Activated CD4-positive, alpha-beta T cell treated with anti-CD3 and anti-CD28 coated beads, Interleukin-2, amount 10 ng/mL, durations not matched to agents 7 days and 5 days (primary cell): ENCODE data around the gene HCN4. TPM values are rescaled to one million over a fixed set of nuclear protein-coding genes. Genes with fewer than 3 reads are reported as not detected.

Experiments used
- CTCF ChIA-PET: fragments of 350-600 bp; sonication (Branson Sonifier 250); formaldehyde crosslinking; loops from one replicate; lab custom pipeline; 2021; ENCODE audit warnings: antibody characterized with exemption; lab: Charles Lee
- POLR2A ChIA-PET: fragments of 350-600 bp; sonication (Branson Sonifier 250); formaldehyde crosslinking; loops from one replicate; lab custom pipeline; 2021; ENCODE audit warnings: antibody characterized with exemption; lab: Charles Lee
- DNase-seq: peaks from one replicate; pipeline ENCODE4 v3.0.0-alpha.2; 2020
- H3K27ac Mint-ChIP-seq: one replicate; pipeline ENCODE4 v1.8.0; 2021; ENCODE audit warnings: mild to moderate bottlenecking, moderate library complexity, mixed read lengths
- H3K27me3 Mint-ChIP-seq: one replicate; pipeline ENCODE4 v1.8.0; 2021; ENCODE audit warnings: mixed read lengths
- H3K36me3 Mint-ChIP-seq: one replicate; pipeline ENCODE4 v1.8.0; 2021; ENCODE audit warnings: low read depth, mixed read lengths
- H3K4me1 Mint-ChIP-seq: one replicate; pipeline ENCODE4 v1.8.0; 2021; ENCODE audit warnings: mixed read lengths
- H3K4me3 Mint-ChIP-seq: one replicate; pipeline ENCODE4 v1.8.0; 2021; ENCODE audit warnings: mild to moderate bottlenecking, moderate library complexity, mixed read lengths
- H3K9me3 Mint-ChIP-seq: one replicate; pipeline ENCODE4 v1.8.0; 2021; ENCODE audit warnings: mixed read lengths
- total RNA-seq, 2 experiments: library from RNA; stranded (reverse); gene quantifications; one replicate each; pipeline ENCODE4 v1.2.3, GENCODE V29; 2021

The HCN4 gene
- total RNA-seq, 2 experiments from 2014 or later = not detected

DNA sequence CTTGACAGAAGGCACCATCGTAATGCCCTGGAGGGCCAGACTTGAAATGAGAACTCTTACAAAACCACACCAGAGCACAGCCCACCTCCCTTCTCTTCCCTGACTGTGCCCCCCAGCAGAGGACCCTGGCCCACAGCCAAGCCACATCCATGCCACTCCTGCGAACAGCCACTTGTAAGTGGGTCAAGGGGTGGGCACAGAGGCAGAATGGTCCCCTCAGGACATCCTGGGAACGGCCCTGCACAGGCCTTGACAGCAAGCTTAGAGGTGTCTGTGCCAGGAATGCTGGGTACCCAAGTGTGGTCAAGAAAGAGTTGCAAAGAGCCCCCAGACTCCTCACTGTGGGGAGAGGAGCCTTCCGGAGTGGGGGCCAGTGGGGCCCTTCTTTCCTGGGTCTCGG is 33.3 kb downstream of the HCN4 start:
- ChIA-PET POLR2A (no interaction called here), CTCF (no interaction called here)
- H3K27me3 Mint-ChIP-seq = no peaks in the 10 kb centered on the region
- no peak overlapping the region for H3K27ac Mint-ChIP-seq
- no peaks in the 10 kb centered on the region for H3K36me3 Mint-ChIP-seq
- H3K4me3 Mint-ChIP-seq = no peak overlapping the region
- no peak for DNase-seq
- H3K9me3 Mint-ChIP-seq = no peaks in the 10 kb centered on the region
- no peaks in the 10 kb centered on the region for H3K4me1 Mint-ChIP-seq

DNA sequence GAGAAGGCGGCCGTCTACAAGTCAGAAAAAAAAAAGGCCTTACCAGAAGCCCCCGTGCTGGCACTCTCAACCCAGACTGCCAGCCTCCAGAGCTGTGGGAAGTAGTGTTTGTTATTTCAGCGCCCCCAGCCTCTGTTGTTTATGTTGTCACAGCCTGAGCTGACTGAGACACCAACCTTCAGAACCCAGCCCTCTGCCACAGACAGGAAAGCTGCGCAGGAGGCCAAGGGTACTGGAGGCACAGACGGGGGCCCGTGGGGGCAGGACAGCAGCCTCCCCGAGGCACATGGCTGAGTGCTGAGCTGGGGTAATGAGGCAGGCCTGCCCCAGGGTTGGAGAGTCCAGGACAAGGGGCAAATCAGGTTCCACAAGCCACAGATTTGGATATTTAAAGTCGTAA is 33.7 kb downstream of the HCN4 start:
- Mint-ChIP-seq H3K4me1 (no peaks in the 10 kb centered on the region), H3K27ac (peak overlapping the region; percentile 50), H3K4me3 (no peak overlapping the region), H3K36me3 (no peaks in the 10 kb centered on the region), H3K9me3 (no peaks in the 10 kb centered on the region), H3K27me3 (no peaks in the 10 kb centered on the region)
- DNase-seq = no peak
- ChIA-PET POLR2A (no interaction called here), CTCF (interaction anchor here (0.7 kb wide), 1 partner anchor 10 kb away, joined by 3 read pairs; no protein-coding TSS in a partner anchor)

- Mint-ChIP-seq H3K27me3 (no peaks in the 10 kb centered on the region), H3K4me1 (no peaks in the 10 kb centered on the region), H3K36me3 (no peaks in the 10 kb centered on the region), H3K27ac (no peak overlapping the region), H3K4me3 (no peak overlapping the region), H3K9me3 (no peaks in the 10 kb centered on the region)
- ChIA-PET CTCF (interaction anchor here (0.7 kb wide), 1 partner anchor 12 kb away, joined by 3 read pairs; no protein-coding TSS in a partner anchor), POLR2A (no interaction called here)
- no peak for DNase-seq
Measured at GRCh38 chr15:73334086-73334485, 34.7 kb downstream of the HCN4 start.

GRCh38 chr15:73333001-73333400 is 35.8 kb downstream of the HCN4 start:
- DNase-seq = no peak
- Mint-ChIP-seq H3K4me1 (no peaks in the 10 kb centered on the region), H3K27me3 (no peaks in the 10 kb centered on the region), H3K36me3 (no peaks in the 10 kb centered on the region), H3K4me3 (no peak overlapping the region), H3K27ac (no peak overlapping the region), H3K9me3 (no peaks in the 10 kb centered on the region)
- ChIA-PET POLR2A (no interaction called here), CTCF (no interaction called here)

DNA sequence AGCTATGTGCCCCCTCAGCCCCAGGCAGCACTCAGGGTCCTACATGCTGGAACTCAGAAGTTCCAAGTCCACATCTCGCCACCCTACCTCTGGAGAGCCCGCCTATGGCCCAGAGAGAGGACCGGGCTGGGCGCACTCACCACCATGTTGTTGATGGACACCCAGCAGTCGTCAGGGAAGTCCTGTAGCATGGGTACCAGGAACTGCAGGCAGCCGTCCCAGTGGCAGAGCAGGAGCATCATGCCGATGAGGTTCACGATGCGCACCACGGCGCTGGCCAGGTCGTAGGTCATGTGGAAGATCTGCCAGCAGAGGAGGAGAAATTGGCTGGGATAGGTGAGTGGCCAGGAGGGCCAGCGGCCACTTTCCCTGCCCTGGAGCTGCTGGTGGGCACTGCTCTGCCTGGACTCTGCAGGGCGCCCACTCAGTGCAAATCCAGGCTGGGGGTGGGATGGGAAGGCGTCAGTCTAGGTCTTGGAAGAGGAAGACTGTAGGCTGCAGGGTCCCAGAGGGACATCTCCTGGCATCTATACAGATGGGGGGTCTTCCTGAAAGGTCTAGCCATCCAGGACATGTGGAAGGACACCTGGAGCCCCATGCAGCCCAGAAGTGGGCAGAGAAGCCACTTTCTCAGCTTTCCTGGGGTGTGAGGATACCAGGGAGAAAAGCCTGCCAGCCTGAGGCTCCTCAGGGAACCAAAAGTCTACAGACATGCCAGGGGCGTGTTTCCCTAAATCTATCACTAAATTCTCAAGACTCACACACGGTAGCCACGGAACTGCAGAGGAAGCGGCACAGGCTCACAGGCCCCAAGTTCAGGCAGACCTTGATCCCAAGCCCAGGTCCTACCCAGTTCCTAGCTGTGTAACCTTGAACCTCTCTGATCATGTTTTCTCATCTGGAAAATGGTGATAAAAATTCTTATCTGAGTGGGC is 36.5 kb downstream of the HCN4 start:
- Mint-ChIP-seq H3K4me3 (no peak overlapping the region), H3K4me1 (no peaks in the 10 kb centered on the region), H3K27ac (no peak overlapping the region), H3K9me3 (no peaks in the 10 kb centered on the region), H3K27me3 (no peaks in the 10 kb centered on the region), H3K36me3 (no peaks in the 10 kb centered on the region)
- POLR2A ChIA-PET = no interaction called here
- no peak for DNase-seq
- CTCF ChIA-PET = no interaction called here

DNA sequence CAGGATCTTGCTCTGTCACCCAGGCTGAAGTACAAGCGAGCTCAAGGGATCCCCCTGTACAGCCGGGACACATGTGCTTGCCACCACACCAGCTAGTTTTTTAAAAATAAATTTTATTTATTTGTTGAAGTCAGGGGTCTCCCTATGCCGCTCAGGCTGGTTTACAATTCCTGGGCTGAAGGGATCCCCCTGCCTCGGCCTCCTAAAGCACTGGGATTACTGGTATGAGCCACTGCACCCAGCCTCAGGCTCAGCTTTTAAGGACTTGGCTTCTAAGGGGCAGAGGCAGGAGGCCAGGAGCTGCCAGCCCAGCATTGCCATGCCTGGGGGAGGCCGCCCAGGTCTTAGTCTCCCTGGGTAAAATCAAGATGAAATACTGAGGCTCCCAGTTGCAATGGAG is 37.3 kb downstream of the HCN4 start:
- no peaks in the 10 kb centered on the region for H3K4me1 Mint-ChIP-seq
- H3K27ac Mint-ChIP-seq = no peak overlapping the region
- H3K36me3 Mint-ChIP-seq = no peaks in the 10 kb centered on the region
- ChIA-PET CTCF (no interaction called here), POLR2A (no interaction called here)
- no peak overlapping the region for H3K4me3 Mint-ChIP-seq
- no peaks in the 10 kb centered on the region for H3K27me3 Mint-ChIP-seq
- no peaks in the 10 kb centered on the region for H3K9me3 Mint-ChIP-seq
- DNase-seq = no peak

GRCh38 chr15:73330206-73331051 is 38.3 kb downstream of the HCN4 start:
- POLR2A ChIA-PET = no interaction called here
- Mint-ChIP-seq H3K36me3 (no peaks in the 10 kb centered on the region), H3K27me3 (peaks cover 2% of the 10 kb centered on the region), H3K4me1 (no peaks in the 10 kb centered on the region), H3K27ac (no peak overlapping the region), H3K9me3 (no peaks in the 10 kb centered on the region), H3K4me3 (no peak overlapping the region)
- DNase-seq = no peak
- CTCF ChIA-PET = no interaction called here

GRCh38 chr15:73329501-73330200 is 39.1 kb downstream of the HCN4 start:
- Mint-ChIP-seq H3K27me3 (peaks cover 2% of the 10 kb centered on the region), H3K27ac (no peak overlapping the region), H3K4me1 (no peaks in the 10 kb centered on the region), H3K36me3 (no peaks in the 10 kb centered on the region), H3K4me3 (no peak overlapping the region), H3K9me3 (no peaks in the 10 kb centered on the region)
- ChIA-PET POLR2A (no interaction called here), CTCF (no interaction called here)
- DNase-seq = no peak

GRCh38 chr15:73328981-73329380 is 39.8 kb downstream of the HCN4 start:
- Mint-ChIP-seq H3K27ac (no peak overlapping the region), H3K4me3 (no peak overlapping the region), H3K27me3 (peaks cover 2% of the 10 kb centered on the region), H3K9me3 (no peaks in the 10 kb centered on the region), H3K36me3 (no peaks in the 10 kb centered on the region), H3K4me1 (no peaks in the 10 kb centered on the region)
- ChIA-PET CTCF (no interaction called here), POLR2A (no interaction called here)
- no peak for DNase-seq

GRCh38 chr15:73328149-73328820 is 40.5 kb downstream of the HCN4 start:
- Mint-ChIP-seq H3K4me1 (no peaks in the 10 kb centered on the region), H3K9me3 (no peaks in the 10 kb centered on the region), H3K27me3 (peaks cover 2% of the 10 kb centered on the region), H3K27ac (no peak overlapping the region), H3K4me3 (no peak overlapping the region), H3K36me3 (no peaks in the 10 kb centered on the region)
- ChIA-PET CTCF (no interaction called here), POLR2A (no interaction called here)
- no peak for DNase-seq

- ChIA-PET POLR2A (no interaction called here), CTCF (no interaction called here)
- H3K4me1 Mint-ChIP-seq = no peaks in the 10 kb centered on the region
- no peak overlapping the region for H3K4me3 Mint-ChIP-seq
- H3K27me3 Mint-ChIP-seq = peaks cover 2% of the 10 kb centered on the region
- no peaks in the 10 kb centered on the region for H3K36me3 Mint-ChIP-seq
- no peak for DNase-seq
- H3K27ac Mint-ChIP-seq = no peak overlapping the region
- no peaks in the 10 kb centered on the region for H3K9me3 Mint-ChIP-seq
Measured at GRCh38 chr15:73326157-73326556, 42.6 kb downstream of the HCN4 start.

- Mint-ChIP-seq H3K4me1 (no peaks in the 10 kb centered on the region), H3K9me3 (no peaks in the 10 kb centered on the region), H3K27me3 (peaks cover 2% of the 10 kb centered on the region), H3K36me3 (no peaks in the 10 kb centered on the region), H3K4me3 (no peak overlapping the region), H3K27ac (no peak overlapping the region)
- no peak for DNase-seq
- POLR2A ChIA-PET = no interaction called here
- CTCF ChIA-PET = interaction anchor here (0.7 kb wide), 1 partner anchor 9 kb away, joined by 3 read pairs; no protein-coding TSS in a partner anchor
Measured at GRCh38 chr15:73325191-73325861, 43.4 kb downstream of the HCN4 start.
